Fibroblast of the conjunctiva (primary cell): Measurements from ENCODE around the gene TPX2.

Experiments used
- DNase-seq: peaks from one replicate; pipeline ENCODE4 v3.0.0-alpha.2; 2010; ENCODE audit warnings: low read depth

The TPX2 gene

GRCh38 chr20:31738729-31739549, at the start of gene TPX2:
Gene TPX2 (plus strand): TSS chr20:31739290. CDS start chr20:31757477, 18,187 bp downstream.
- DNase-seq: peak; percentile 96

DNA sequence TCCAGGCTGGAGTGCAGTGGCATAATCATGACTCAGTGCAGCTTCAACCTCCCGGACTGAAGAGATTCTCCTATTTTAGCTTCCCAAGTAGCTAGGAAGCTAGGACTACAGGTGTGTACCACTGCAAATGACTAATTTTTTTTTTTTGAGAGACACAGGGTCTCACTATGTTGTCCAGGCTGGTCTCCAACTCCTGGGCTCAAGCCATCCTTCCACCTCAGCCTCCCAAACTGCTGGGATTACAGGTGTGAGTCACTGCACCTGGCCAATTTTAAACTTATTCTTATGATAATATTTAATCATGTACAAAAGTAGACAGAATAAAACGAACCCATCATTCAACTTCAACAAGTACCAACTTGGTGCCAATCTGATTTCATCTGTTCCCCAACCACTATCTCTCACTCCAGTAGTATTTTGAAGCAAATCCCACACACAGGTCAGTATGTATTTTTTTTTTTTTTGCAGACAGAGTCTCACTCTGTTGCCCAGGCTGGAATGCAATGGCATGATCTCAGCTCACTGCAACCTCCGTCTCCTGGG, 48.9 kb upstream of the TPX2 start:
- DNase-seq: no peak

DNA sequence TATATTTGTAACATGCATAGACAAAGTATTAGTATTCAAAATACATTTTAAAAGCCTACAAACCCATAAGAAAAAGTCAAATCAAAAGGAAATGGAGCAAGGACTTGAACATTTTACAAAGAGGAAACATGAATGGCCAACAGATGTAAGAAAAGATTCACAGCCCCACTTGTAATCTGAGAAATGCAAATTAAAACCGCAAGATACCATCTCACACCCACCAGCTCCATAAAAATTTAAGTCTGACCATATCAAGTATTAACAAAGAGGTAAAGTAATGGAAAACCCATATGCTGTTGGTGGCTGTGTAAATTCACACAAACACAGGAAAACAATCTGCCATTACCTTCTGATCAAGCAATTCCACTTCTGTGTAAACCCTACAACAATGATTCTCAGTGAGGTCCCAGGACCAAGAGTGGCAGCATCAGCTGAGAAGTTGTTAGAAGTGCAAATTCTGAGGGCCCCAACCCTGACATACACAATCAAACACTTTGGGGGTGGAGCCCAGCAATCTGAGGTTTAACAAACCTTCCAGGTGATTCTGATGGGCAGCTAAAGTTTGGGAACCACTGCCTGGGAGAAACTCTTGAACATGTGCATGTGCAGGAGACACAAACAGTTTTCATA, 47.3 kb upstream of the TPX2 start:
- no peak for DNase-seq

DNA sequence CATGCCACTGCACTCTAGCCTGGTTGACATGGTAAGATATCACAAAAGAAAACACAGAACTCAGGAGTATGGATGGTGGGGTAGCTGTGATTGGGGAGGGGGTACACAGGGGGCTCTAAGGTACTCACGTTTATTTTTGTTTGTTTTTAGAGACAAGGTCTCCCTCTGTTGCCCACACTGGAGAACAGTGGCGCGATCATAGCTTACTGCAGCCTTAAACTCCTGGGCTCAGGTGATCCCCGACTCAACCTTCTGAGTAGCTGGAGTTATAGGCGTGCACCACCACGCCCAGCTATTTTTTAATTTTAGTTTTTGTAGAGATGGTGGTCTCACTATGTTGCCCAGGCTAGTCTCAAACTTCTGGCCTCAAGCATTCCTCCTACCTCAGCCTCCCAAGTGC, 45.7 kb upstream of the TPX2 start:
- no peak for DNase-seq

DNA sequence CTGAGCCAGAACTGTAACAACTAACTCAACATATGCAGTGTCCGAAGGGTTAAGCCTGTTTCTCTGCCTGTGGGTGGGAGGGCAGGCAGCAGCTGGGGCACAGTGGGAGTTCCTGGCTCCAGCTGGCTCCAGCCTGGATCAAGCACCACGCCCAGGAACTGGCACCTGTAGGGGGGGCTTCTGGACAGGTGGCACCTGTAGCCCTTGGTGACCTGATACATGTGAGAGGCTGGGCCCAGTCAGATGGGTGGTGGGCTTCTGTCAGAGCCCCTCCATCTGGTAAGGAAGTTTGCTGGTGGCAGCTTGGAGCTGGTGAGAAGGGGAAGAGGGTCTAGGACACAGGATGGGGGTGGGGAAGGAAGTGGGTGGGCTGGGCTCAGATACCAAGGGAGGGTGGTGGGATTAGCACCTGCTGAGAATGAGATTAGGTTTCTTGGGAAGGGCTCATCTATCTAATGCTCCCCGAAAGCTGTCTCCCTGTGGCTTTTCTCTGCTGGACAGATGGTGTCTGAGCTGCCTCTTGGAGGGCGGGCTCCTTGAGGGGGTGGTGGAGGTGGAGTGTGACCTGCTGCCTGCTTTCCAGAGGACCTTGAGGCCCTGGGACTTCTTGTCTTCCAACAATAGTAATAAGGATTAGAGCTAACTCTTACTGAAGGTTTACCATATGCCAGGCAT, 45.0 kb upstream of the TPX2 start:
- DNase-seq: no peak

DNA sequence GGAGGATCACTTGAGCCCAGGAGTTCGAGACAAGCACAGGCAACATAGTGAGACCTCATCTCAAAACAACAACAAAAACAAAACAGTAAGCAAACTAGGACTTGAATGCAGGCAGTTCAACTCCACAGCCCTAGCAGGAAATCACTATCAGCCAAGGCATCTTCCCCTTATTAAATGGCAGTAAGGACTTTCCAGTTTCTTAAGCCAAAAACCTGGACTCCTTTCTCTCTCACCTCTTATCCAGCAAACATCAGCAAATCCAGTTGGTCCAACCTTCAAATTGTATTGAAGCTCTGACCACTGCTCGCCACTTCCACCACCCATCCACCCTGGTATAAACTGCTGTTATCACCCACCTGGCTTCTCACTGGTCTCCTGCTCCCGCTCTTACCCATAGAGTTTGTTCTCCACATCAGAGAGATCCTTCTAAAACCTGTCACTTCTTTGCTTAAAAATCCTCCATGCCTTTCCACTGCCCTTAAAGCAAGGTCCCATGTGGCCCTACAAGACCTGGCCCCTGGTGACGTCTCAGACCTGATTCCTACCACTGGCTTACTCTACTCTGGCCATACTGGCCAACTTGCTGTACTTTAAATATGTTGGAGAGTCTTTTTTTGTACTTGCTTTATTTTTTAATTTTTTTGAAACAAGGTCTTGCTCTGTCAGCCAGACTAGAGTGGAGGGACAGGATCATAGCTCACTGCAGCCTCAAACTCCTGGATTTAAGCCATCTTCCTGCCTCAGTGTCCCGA, 44.1 kb upstream of the TPX2 start:
- no peak for DNase-seq

DNA sequence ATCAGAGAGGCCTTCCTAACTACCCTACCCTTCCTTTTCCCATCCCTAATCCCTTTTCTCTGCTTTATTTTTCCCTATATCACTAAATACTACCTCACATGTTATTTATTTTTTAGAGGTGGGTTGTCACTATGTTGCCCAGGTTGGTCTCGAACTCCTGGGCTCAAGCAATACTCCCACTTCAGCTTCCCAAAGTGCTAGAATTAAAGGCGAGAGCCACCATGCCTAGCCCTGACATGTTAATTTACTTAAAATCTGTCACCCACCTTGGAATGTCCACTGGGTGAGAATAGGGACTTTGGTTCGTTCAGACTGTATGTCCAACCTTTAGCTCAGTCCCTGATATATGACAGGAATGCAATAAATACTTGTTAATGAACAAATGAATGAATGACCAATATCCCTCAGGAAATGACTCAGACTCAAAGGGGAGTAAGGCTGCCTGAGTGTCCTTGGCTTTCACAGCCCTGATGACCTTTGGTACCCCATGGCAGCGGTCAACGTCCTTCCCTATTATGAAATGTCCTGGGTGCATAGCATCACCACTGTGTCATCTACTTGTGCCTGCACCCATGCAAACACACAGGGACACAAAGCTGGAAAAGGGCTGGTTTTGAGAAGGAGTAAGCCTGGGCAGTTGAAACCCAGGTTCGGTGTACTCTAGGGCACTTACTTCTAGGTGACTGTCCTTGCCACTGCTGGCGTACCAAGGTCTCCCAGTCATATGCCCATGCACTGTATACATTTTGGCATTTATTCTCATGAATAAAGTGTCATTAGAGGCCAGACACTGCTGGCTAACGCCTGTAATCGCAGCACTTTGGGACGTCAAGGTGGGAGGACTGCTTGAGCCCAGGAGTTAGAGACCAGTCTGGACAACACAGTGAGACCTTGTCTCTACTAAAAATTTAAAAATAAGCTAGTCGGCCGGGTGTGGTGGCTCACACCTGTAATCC, 43.0 kb upstream of the TPX2 start:
- peak; percentile 16 for DNase-seq

DNA sequence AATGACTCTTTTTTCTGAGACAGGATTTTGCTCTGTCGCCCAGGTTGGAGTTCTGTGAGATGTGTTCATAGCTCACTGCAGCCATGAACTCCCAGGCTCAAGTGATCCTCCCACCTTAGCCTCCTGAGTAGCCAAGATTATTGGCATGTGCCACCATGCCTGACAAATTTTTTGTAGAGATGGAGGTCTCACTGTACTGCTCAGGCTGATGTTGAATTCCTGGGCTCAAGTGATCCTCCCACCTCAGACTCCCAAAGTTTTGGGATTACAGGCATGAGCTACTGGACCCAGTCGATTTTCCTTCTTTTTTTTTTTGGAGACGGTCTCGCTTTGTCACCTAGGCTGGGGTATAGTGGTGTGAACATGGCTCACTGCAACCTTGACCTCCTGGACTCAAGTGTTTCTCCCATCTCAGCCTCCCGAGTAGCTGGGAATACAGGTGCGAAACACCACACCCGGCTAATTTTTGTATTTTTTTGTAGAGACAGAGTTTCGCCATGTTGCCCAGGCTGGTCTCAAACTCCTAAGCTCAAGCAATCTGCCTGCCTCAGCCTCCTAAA, 40.8 kb upstream of the TPX2 start:
- no peak for DNase-seq

DNA sequence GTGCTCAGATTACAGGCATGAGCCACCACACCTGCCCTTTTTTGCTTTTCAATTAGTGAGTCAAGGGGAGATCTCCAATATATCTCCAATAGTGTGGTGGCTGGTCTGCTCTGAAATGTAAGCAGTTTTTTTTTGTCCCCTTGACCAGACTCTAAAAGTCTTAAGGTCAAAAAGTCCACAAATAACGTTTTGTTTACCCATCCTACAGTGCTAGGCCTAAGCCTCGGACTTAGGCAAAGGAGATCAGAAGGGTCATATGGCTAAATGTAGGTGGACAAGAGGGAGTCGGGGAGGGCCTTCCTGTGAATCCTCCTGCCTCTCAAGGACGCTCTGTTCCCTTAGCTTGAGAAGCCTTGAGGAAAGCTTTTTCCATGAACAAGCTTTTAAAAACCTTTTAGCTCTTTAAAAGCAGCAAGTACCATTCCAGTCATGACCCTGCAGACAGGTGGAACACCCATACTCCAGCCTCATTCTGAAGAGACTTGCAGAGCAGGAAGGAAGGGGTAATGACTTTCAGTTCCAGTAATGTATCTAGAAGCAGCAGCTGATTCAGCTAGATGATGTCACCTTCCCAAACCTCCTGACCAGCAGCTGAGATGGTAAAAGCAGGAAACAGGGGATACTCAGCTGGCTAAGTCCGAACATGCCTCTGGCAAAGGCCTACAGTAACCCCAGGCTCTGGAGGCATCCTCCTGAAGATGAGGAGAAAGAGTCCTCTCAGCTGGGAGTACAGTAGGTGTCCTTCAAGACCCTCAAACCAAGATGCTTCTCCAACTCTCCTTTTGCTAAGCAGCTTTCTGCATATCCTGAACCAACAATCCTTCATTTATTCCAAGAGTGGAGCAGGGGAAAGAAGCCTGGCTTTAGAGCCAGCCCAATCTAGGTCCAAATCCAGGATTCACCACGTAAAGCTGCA, 40.0 kb upstream of the TPX2 start:
- peak; percentile 80 for DNase-seq

GRCh38 chr20:31699801-31700728, 39.0 kb upstream of the TPX2 start:
- no peak for DNase-seq

GRCh38 chr20:31700747-31701146, 38.3 kb upstream of the TPX2 start:
- DNase-seq: no peak

GRCh38 chr20:31701591-31701990, 37.5 kb upstream of the TPX2 start:
- no peak for DNase-seq

DNA sequence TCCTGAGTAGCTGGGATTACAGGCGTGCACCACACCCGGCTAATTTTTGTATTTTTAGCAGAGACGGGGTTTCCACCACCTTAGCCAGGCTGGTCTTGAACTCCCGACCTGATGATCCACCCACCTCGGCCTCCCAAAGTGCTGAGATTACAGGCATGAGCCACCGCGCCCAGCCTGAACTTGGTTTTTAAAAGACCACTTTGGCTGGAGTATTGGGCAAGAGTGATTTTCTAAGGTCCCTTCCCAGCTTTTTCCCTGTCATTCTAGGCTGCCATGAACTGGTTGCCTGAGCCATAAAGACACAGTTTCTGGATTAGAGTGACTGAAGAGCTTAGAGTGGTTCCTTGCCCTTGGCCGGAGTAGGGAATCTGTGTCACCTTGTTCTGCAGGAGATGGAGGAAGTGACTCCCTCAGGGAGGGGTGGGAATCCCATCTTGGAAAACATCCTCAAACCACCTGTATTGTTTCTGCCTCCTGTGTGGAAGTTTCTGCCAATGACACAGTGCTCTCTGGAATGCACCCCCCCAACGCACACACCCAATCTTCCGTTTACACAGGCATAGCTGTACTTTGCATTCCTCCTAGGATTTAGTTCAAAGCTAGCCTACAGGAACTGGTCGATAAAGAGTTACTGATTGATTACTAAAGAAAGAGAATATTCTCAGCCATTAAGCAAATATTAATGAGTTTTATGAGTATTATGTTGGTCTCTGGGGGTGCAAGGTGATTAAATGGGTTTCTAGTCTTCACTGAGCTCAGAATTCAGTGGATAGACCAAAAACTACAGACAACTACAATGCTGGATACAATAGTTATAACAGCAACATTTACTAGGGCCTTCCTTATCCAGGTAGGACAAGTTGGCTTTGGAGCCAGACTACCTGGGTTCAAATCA, 34.6 kb upstream of the TPX2 start:
- DNase-seq: no peak

- DNase-seq: no peak
Observed at GRCh38 chr20:31705191-31705590, 33.9 kb upstream of the TPX2 start.

DNA sequence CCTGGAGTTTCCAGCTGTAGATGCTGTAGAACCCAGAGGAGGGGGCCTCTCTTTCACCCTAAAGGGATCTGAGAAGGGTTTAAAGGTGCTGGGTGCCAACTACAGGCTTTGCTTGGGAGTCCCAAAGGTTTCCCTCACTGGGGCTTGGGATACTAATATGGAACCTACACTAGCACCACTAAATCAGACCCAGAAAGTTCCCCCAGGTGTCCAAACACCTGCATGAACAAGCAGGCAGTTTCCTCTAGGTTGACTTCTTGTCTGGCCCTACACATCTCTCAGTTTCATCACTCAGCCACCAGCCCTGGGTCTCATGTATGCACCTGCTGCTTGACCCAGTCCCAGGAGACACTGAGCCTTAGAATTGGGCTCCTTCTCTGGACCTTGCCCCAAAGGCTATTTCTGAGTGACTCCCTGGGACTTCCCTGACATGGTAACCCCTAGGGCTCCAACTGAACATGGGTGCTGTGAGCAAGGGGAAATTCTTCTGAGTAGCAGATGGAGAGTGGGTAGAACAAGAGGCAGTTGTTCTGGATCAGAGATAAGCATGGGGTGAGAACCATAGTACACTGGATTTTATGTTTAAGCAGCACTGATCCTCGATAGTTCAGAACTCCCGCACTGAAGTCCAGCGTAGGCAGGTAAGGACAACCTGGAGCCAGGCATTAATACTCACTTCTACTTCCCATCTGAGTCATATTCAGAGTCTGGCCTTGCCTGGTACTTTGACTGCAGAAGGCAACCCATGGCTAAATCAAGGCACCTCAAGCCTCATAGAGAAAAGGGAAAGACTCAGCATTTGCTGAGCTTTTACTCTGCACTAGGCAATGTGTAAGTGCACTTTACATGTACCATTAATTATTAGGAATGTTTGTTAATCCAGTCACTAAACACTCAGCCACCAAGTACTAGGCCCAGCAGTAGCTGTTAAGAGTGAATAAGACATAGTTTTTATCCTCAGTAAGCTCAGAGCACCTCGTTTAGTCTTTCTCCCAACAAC, 33.2 kb upstream of the TPX2 start:
- no peak for DNase-seq
